NCI-H524 treated with DMSO at 0.1 percent for 48 hours (cell line): ENCODE data around the gene UGT1A6.
"Not testable (repeated sequence)": the region's sequence is repeated elsewhere in the genome, so short reads cannot be mapped to it uniquely, and the experiment has no call there.

ENCODE experiments used
- DNase-seq: peaks from one replicate; lab custom pipeline; 2025; lab: John Stamatoyannopoulos, UW

UGT1A6 gene

DNA sequence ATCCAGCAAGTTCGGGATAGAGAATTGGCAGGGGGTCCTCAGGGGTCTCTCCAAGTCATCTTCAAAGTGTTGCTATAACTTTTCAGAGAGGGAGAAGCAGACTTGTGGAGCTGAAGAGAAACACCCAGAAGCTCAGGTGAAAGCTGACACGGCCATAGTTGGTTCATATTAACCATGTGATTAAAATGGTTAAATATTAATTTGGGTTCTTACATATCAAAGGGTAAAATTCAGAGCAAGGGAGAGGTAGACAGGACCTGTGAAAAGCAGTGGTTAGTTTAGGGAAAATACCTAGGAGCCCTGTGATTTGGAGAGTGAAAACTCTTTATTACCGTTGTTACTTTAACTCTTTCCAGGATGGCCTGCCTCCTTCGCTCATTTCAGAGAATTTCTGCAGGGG lies at the start of gene UGT1A6:
TSS of gene UGT1A6 (plus strand) at position 243 of the 400 bp plus-strand sequence. CDS start at position 358, 115 bp downstream.
- DNase-seq = no peak

DNA sequence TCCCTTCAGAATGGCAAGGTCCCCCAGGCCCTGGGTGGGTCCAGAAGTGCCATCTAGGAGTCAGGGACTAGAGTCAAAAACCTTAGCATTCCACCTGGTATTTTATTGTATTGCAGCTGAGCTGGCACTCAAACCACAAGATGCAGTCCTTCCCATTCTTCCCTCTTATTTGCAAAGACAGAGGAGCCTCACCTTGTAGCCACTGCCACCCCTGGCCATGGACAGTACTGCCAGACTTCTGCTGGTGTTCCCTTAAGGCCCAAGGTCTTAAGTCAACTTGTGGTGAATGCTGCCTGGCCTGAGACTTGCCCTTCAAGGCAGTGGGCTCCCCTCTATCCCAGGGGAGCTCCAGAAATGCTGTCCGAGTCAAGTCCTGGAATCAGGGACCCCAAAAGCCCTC lies 49.6 kb upstream of the UGT1A6 start:
- DNase-seq = no peak

DNA sequence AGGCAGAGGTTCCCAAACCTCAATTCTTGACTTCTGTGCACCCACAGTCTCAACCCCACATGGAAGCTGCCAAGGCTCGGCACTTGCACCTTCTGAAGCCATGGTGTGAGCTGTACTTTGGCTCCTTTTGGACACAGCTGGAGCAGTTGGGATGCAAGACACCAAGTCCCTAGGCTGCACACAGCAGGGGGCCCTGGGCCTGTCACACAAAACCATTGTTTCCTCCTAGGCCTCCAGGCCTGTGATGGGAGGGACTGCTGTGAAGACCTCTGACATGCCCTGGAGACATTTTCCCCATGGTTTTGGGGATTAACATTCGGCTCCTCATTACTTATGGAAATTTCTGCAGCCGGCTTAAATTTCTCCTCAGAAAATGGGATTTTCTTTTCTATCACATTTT lies 46.7 kb upstream of the UGT1A6 start:
- DNase-seq = not testable (repeated sequence)

DNA sequence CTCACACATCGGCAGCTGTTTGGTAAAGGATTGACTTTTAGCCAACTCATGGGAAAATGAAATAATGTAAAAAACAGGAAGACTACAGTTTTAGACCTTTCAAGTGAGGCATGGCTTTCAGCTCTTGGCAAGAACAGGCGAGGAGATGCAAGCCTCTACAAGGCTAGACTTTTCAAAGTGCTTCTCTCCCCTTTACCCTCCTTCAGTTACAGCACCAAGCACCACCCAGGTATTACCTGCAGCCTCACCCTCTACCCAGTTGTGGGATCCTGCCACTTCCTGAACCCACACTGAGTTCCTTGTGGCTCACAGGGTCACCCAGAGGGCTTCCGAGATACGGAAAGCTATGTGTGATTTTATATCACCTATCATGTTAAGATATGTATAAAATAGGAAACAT lies 41.7 kb upstream of the UGT1A6 start:
- no peak for DNase-seq

DNA sequence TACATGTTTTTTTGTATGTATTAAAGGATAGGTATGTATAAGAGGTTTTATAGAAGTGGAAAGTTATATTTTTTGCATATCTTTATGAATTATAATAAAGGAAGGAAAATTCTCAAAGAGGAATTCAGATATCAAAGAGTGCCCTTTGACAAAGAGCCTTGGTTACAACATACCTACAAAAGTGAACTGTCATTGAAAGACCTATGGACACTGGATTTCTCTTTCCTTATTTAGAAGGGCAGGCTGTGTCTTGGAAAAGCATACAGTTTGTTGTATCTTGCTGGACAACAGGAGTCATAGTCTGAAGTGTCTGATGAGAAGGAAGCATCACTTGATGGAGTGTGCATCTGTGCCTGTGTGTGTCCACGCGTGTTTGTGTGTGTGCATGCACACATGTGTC lies 41.3 kb upstream of the UGT1A6 start:
- DNase-seq = no peak

DNA sequence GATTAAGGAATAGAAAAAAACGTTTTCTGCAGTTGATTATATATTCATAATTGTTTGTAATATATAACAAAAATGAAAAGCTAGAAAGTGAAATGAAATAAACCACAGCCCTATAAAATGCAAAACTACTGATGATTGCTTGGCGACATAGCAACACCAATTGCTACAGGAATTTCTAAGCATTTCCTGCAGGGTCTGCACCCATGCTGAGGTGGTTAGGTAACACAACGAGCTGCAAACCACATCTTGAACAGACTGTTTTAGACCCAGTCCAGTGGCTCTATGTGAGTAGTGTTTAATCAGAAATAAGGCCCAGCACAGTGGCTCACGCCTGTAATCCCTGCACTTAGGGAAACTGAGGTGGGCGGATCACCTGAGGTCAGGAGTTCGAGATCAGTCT lies 38.2 kb upstream of the UGT1A6 start:
- DNase-seq = no peak

DNA sequence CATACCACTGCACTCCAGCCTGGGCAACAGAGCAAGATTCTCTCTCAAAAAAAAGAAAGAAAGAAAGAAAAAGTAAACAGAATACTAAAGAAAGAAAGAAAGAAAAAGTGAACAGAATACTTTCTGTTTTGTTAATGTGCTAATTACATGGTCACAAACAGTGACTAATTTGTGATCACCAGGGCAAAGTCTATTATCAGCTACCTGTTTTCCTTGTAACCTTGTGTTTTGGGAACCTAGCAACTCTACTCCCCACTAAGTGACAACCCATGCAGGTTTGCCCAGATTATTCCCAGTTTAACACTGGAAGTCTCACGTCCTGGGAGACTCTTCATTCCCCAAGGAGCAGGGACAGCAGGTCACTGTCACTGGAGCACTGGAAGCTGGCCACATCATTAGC lies 37.6 kb upstream of the UGT1A6 start:
- DNase-seq = no peak

DNA sequence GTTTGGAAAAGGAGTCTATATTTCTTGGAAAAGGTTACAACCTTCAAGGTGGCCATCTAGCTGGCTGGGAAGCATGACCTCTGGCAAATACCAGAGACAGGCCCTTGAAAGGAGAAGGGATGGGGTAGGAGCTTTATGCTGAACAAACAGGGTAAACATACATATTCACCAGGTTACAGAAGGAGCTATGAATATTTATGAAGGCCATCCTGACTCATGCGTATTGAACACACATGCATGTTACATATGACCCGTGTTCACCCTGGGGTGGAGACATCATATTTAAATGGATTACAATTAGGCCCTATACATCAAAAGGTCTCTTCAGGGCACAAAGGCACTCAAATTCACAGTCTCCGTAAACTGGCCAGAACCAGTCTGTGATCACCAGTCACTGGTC lies 36.7 kb upstream of the UGT1A6 start:
- not testable (repeated sequence) for DNase-seq

DNA sequence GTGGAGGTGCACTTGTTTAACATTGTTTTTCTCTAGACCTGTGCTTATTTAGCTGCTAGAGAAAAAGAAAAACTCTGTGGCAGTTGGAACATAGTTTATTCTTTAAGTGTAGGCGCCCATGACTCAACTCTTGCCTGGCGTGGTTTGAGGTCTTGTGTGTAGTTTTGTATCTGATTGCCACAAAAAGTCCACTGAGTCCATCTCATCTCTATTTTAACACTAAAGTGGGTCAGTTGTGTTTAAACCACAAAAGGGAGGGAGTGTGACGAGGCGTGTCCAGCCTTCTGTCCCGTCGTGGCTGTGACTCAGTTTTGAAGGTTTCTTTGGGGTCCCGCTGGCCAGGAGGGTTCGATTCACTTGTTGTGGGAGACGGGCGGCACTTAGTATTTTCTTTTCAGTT lies 36.2 kb upstream of the UGT1A6 start:
- no peak for DNase-seq

DNA sequence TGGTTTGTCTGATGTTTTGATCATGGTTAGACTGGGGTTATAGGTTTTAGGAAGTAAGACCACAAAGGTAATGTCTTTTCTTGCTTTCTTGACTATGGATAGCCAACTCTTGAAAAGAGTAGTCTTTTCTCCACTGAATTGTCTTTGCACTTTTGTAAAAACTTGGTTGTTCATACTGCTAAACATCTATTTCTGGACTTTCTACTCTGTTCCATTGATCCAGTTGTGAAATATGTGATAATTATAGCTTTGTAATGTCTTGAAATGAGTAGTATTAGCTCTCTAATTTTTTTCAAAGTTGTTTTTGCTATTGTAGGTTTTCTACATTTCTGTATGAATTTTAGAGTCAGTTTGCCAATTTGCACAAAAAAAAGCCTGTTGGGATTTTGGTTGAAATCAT lies 34.1 kb upstream of the UGT1A6 start:
- no peak for DNase-seq

DNA sequence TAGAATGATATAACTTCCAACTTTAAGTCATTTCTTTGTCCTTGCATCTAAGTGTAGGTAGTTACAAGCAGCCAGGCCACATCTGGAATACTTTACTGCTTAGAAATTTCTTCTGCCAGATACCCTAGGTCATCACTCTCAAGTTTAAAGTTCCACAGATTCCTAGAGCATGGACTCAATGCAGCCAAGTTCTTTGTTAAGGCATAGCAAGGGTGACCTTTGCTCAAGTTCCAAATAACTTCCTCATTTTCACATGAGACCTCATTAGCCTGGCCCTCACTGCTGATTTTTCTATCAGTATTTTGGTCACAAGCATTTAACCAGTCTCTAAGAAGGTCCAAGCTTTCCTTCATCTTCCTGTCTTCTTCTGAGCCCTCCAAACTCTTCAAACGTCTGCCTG lies 28.8 kb upstream of the UGT1A6 start:
- DNase-seq = no peak

DNA sequence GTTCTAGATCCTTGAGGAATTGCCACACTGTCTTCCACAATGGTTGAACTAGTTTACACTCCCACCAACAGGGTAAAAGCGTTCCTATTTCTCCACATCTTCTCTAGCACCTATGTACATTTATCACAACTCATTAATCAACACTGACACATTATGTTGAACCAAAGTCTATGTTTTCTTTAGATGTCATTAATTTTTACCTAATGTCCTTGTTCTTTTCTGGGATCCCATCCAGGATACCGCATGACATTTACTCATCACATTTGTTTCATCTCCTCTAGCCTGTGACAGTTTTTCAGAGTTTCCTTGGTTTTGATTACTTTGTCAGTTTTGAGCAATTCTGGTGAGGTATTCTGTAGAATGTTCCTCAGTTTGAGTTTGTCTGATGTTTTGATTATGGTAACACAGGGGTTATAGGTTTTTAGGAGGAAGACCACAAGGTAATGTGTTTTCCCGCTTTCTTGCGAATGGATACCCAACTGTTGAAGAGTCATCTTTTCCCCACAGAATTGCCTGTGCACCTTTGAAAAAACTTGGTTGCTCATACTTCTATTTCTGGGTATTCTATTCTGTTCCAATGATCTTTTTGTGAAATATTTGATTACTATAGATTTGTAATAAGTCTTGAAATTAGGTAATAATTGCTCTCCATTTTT lies 24.0 kb upstream of the UGT1A6 start:
- DNase-seq = no peak

DNA sequence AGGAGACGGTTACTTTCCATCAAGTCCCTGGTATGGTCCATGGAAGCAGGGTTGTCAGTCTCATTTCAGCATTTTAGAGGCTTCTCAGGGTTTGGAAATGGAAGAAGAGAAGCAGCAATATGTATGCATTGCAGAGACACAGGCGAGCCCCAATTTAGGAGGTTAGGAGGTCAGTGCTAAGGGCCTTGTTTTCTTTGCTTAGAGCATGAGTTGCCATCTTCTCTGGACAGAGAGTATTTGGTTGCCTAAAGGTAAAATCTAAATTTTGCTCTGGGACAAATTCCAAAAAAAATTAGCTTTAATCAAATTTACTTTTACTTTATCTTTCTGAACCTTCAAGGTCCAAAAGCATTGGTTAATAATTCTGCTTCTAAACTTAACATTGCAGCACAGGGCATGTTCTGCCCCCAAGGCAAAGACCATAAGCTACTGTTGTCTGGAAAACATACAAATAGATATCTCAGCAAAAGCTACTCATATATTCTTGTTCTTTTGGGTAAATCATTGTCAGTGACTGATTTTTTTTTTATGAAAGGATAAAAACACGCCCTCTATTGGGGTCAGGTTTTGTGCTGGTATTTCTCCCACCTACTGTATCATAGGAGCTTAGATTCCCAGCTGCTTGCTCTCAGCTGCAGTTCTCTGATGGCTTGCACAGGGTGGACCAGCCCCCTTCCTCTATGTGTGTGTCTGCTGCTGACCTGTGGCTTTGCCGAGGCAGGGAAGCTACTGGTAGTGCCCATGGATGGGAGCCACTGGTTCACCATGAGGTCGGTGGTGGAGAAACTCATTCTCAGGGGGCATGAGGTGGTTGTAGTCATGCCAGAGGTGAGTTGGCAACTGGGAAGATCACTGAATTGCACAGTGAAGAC lies 21.2 kb upstream of the UGT1A6 start, which contains the start of gene UGT1A9:
TSS of gene UGT1A9 (plus strand) at position 609 of the 872 bp plus-strand sequence. CDS start at position 646, 37 bp downstream.
- DNase-seq = no peak

DNA sequence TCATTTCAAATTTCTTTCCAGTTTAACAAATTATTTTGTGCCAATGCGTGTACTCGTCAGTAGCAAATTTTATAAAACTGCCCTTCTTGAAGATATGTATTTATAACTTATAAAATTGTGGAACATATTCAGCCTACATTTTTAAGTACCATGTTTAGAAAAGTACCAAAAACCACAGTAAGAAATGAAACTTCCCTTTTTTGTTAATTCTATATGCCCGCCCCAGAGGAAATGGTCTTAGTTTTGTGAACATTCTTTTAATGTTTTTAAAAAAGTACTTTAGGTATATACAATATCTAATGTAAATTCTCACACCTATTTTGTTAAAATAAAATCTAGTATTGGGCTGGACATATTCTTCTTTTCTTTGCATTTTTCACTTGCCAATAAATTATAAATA lies 19.8 kb upstream of the UGT1A6 start:
- no peak for DNase-seq

DNA sequence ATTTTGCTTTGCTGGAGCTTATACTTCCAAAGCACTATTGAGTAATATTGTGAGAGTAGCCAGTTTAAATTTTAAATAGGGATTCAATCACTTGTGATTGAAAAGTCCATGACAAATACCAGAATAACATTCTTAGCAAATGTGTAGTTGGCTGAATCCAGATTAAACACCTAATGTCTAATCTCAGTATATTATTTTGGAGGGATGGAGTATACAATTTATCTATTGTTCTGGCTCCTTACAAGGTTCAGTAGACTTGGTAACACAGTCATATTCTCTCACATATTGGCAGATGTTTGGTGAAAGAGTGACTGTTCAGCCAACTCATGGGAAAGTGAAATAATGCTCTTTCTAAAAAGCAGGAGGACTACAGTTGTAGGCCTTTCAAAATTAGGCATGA lies 18.8 kb upstream of the UGT1A6 start:
- DNase-seq = no peak

DNA sequence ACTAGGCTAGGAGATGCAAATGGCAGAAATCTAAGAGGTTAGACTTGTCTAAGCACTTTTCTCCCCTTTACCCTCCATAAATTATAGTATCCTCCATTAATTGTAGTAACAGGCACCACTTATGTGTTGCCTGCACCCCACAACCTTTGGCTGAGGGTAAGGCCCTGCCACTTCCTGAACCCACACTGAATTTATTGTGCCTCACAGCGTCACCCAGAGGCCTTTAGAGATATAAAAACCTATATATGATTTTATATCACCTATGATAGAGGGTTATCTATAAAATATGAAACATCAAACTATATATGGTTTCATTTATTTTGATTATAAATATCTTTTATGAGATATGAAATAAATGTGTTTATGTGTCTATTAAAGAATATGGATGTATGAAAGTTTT lies 18.4 kb upstream of the UGT1A6 start:
- DNase-seq = no peak

DNA sequence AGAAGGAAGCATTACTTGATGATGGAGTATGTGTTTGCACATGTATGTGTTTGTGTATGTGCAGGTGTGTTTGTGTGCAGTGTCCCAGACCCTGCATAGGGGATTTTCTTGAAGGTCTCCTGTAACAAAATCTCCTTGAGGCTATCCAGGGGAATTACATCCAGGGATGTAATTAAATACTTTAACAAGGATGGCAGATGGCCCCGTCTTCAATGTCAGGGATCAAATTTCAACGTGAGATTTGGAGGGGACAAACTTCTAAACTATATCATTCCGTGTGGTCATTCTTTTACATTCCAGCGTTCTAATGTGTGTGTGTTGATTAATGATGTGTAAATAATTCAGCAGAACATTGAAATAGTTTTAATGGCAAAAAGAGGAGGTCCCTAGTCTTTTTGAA lies 17.7 kb upstream of the UGT1A6 start:
- peak; percentile 62 for DNase-seq

DNA sequence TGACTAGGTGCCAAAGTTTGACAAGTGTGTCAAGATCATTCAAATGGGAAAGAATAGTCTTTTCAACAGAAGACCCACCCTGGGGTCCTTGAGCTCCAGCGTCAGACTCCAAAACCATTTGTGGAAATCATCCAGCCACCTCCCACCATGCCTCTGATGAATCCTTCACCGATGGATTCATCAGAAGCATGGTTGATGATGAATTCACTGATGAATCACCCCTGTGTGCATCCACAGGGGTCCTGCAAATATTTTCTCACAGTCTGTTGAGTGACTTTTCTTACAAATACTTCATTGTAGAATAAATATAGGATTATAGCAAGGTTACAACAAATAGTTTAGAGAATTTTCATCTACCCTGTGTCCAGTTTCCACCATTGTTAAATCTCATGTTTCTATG lies 16.6 kb upstream of the UGT1A6 start:
- no peak for DNase-seq

DNA sequence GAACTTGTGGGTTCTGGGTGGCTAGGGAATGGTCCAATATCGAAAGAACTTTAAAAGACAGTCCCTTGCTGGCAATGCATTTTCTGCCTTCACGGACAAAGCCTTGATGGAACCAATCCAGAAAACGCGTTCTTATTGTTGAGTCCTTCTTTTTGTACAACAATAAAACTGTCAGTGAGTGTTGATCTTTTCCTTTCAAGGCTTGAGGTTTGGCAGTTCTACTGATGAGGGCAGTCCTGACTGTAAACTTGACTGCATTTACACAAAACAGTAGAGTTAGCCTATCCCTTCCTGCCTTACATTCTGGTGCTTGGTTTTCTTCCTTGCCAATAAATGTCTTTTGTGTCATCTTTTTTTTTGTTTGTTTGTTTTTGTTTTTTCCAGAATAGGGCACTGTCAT lies 13.5 kb upstream of the UGT1A6 start:
- DNase-seq = no peak

DNA sequence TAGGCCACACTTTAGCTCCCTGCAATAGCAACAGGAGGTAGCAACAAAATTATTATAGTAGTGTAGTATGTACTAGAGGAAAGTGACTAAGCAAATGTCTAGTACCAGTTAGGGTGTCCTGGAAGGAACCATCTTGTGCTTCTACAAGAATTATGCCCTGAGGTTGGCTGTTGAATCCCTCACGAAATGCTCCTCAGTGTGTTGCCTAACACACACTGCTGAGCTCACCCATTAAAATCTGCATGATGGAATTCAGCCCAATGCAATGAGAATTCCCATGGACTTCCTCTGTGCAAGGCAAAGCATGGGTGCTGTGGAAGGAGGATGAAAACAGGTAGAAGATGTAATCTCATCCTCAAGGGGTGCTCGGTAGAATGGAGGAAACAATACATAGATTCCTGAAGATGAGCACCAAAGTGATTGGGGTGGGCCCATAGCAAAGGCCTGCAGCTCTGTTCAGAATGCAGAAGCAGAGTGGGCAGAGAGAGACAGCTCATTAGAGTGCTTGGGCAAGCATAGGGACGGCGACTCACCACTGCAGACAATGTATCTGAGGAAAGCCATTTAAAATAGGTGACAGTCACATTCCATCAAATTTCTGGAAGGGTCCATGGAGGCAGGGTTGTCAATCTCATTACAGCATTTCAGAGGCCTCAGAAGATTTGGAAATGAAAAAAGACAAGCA lies 12.2 kb upstream of the UGT1A6 start:
- DNase-seq = no peak

DNA sequence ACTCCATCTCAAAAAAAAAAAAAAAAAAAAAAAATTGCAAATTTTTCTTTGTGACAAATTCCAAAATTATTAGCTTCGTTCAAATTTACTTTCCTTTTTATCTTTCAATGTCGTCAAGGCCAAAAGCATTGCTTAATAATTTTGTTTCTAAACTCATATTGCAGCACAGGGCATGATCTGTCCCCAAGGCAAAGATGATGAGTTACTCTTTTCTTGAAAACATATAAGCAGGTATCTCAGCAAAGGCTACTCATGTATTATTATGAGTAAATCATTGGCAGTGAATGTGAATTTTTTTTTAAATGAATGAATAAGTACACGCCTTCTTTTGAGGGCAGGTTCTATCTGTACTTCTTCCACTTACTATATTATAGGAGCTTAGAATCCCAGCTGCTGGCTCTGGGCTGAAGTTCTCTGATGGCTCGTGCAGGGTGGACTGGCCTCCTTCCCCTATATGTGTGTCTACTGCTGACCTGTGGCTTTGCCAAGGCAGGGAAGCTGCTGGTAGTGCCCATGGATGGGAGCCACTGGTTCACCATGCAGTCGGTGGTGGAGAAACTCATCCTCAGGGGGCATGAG lies 11.1 kb upstream of the UGT1A6 start, which contains the start of gene UGT1A7:
TSS of gene UGT1A7 (plus strand) at position 381 of the 579 bp plus-strand sequence. CDS start at position 418, 37 bp downstream.
- no peak for DNase-seq

DNA sequence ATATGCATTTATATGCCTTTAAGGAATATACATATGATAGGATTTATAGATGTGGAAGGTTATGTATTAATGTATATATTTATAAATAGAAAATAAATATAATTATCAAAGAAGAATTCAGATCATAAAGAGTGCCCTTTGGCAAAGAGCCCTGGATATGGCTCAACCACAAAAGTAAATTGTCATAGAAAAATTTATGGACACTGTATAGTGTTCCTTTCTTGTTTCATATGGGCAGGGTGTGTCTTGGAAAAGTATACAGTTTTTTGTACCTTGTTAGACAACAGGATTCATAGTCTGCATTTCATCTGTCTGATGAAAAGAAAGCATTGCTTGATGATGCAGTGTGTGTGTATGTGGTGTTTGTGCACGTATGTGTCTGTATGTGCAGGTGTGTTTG lies 8.1 kb upstream of the UGT1A6 start:
- DNase-seq = no peak
